ENCODE data around the gene HTRA3.

DNA sequence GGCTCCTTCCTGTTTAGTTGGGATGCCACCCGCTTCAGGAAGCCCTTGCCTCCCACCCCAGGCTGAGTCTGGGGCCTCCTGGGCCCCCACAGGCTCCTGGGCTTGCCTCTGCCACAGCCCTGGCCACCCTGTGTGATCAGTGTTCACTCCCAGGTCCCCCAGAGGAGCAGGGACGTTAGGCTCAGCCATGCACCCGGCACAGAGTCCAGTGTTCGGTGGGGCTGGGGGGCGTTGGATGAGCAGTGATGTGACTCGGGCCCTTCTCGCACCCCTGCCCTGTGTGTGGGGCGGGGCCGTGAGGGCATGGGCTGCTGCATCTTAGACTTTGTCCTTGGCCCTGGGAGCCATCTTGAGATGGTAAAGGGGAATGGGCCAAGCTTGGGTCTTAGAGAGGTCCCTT is 29.9 kb upstream of the HTRA3 start:
- TF ChIP-seq, protein P1, sequence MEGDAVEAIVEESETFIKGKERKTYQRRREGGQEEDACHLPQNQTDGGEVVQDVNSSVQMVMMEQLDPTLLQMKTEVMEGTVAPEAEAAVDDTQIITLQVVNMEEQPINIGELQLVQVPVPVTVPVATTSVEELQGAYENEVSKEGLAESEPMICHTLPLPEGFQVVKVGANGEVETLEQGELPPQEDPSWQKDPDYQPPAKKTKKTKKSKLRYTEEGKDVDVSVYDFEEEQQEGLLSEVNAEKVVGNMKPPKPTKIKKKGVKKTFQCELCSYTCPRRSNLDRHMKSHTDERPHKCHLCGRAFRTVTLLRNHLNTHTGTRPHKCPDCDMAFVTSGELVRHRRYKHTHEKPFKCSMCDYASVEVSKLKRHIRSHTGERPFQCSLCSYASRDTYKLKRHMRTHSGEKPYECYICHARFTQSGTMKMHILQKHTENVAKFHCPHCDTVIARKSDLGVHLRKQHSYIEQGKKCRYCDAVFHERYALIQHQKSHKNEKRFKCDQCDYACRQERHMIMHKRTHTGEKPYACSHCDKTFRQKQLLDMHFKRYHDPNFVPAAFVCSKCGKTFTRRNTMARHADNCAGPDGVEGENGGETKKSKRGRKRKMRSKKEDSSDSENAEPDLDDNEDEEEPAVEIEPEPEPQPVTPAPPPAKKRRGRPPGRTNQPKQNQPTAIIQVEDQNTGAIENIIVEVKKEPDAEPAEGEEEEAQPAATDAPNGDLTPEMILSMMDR (conservative IDR thresholded peaks at IDR 0.05; ENCODE audit: low read depth, low read length) = no peak
- TF ChIP-seq EZH2 (IDR thresholded peaks at IDR 0.05; ENCODE audit: low read length, unreplicated experiment) = no peak
